Keratinocyte (primary cell): ENCODE results near the gene C11orf86. TPM values are rescaled to one million over a fixed set of nuclear protein-coding genes. Genes with fewer than 3 reads are reported as not detected.

Source experiments
- DNase-seq: peaks from one replicate; pipeline ENCODE4 v3.0.0-alpha.2; 2011; ENCODE audit warnings: low read depth, missing footprints, low spot score
- FAIRE-seq: peaks from 2 replicates; lab custom pipeline; 2011; peaks lifted over from hg19 to GRCh38; lab: Jason Lieb, UNC
- H2AFZ ChIP-seq: 2 replicates; pipeline ENCODE4 v1.6.0; 2012; ENCODE audit warnings: low read length, control low read depth, inconsistent platforms; ENCODE audit not compliant: control insufficient read depth
- H3K27ac ChIP-seq: 2 replicates; pipeline ENCODE4 v1.5.1; 2011; ENCODE audit warnings: low read length; ENCODE audit not compliant: control insufficient read depth, insufficient read depth
- H3K27me3 ChIP-seq: 3 replicates; pipeline ENCODE4 v1.6.0; 2011; ENCODE audit warnings: low read length; ENCODE audit not compliant: control insufficient read depth, insufficient read depth; ENCODE audit errors: extremely low read depth
- H3K36me3 ChIP-seq, 2 experiments: 2 replicates in 1 of 2; 3 replicates in 1 of 2; pipeline ENCODE4 v1.5.1; 2011; ENCODE audit warnings: low read length in 2 of 2, mild to moderate bottlenecking in 1 of 2; ENCODE audit not compliant: control insufficient read depth in 2 of 2, insufficient read depth in 2 of 2; ENCODE audit errors: extremely low read depth in 1 of 2
- H3K4me1 ChIP-seq: 3 replicates; pipeline ENCODE4 v1.5.1; 2011; ENCODE audit warnings: low read length; ENCODE audit not compliant: control insufficient read depth, insufficient read depth; ENCODE audit errors: extremely low read depth
- H3K4me2 ChIP-seq: 3 replicates; pipeline ENCODE4 v1.6.0; 2011; ENCODE audit warnings: low read depth, low read length; ENCODE audit not compliant: control insufficient read depth, insufficient read depth; ENCODE audit errors: extremely low read depth
- H3K4me3 ChIP-seq, 3 experiments: fragments of 200-600 bp in 1 of 3; sonication (generic) in 1 of 3; 2 replicates in 2 of 3; 3 replicates in 1 of 3; pipeline ENCODE4 v1.5.1; 2011 to 2016; ENCODE audit warnings: low read length in 3 of 3, mild to moderate bottlenecking in 3 of 3, control low read depth in 2 of 3, inconsistent platforms in 1 of 3, low read depth in 1 of 3, mixed read lengths in 1 of 3, mixed run types in 1 of 3, moderate library complexity in 1 of 3; ENCODE audit not compliant: control insufficient read depth in 2 of 3, insufficient read depth in 2 of 3; ENCODE audit errors: extremely low read depth in 1 of 3
- H3K79me2 ChIP-seq: 2 replicates; pipeline ENCODE4 v1.6.0; 2012; ENCODE audit warnings: low read length; ENCODE audit not compliant: control insufficient read depth, insufficient read depth
- H3K9ac ChIP-seq: 3 replicates; pipeline ENCODE4 v1.6.0; 2011; ENCODE audit warnings: low read length; ENCODE audit not compliant: control insufficient read depth, insufficient read depth; ENCODE audit errors: extremely low read depth
- H3K9me1 ChIP-seq: 3 replicates; pipeline ENCODE4 v1.6.0; 2011; ENCODE audit warnings: low read length; ENCODE audit not compliant: control insufficient read depth, insufficient read depth; ENCODE audit errors: extremely low read depth
- H3K9me3 ChIP-seq: 2 replicates; pipeline ENCODE4 v1.5.1; 2012; ENCODE audit warnings: low read depth, low read length; ENCODE audit not compliant: control insufficient read depth
- H4K20me1 ChIP-seq: 3 replicates; pipeline ENCODE4 v1.6.0; 2011; ENCODE audit warnings: low read length; ENCODE audit not compliant: control insufficient read depth, insufficient read depth; ENCODE audit errors: extremely low read depth
- EZH2 ChIP-seq: IDR thresholded peaks from one replicate; pipeline ENCODE4 v1.6.1; 2012; ENCODE audit warnings: inconsistent platforms, mild to moderate bottlenecking, low read length, moderate library complexity
- dilution Hi-C: fragments of 300-500 bp; cut with MboI; formaldehyde crosslinking; loops from one replicate; pipeline ENCODE4 v1.7.0; 2020; ENCODE audit warnings: low sequenced_read_pairs; ENCODE audit not compliant: extremely low pct_ligation_motif_present
- polyA plus RNA-seq, 5 experiments: library from polyadenylated mRNA; depleted of rRNA in 3 of 5; stranded (reverse) in 3 of 5; stranded (forward) in 1 of 5; unstranded in 1 of 5; fragments of >200 nt; gene quantifications; 1 replicate in 1 of 5; 2 replicates in 3 of 5; 3 replicates in 1 of 5; pipeline versions ENCODE4 v1.2.1 to v1.2.3, GENCODE V29; 2011 to 2012; ENCODE audit warnings: missing spikeins in 2 of 5, low read depth in 1 of 5, low replicate concordance in 1 of 5
- TF ChIP-seq, protein P1 (sequence below), 3 experiments: IDR thresholded peaks in 1 of 3; conservative IDR thresholded peaks in 1 of 3; optimal IDR thresholded peaks in 1 of 3; 2 replicates in 2 of 3; 3 replicates in 1 of 3; pipeline versions ENCODE3 to v1.5.1; 2011; ENCODE audit warnings: low read length in 3 of 3, mild to moderate bottlenecking in 3 of 3, moderate library complexity in 2 of 3, control low read depth in 1 of 3, inconsistent platforms in 1 of 3; ENCODE audit not compliant: insufficient read depth in 2 of 3; ENCODE audit errors: extremely low read depth in 1 of 3

Gene C11orf86
- polyA plus RNA-seq, 1 donor (not counting 4 experiments of a cell fraction or from before 2014, with no cell fraction given) = not detected

DNA sequence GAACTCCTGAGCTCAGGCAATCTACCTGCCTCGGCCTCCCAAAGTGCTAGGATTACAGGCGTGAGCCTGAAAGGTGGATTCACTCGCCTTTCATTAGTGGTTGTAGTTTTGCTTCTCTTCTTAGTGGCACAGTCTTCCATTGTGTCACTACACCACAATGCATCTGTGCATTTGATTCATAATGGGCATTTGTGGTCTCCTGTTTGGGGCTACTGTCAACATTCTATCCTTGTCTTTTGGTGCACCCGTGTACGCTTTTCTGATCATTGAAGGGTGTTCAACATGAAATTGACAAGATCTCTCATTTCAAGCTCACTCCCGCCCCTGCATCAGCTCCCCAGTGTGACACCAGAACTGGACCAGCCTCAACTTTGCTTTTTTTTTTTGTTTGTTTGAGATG lies 45.8 kb downstream of the C11orf86 start:
- H3K9me3 ChIP-seq = no peaks in the 10 kb centered on the region
- H3K9me1 ChIP-seq = no peaks in the 10 kb centered on the region
- H3K4me1 ChIP-seq = peaks cover 23% of the 10 kb centered on the region
- H4K20me1 ChIP-seq = no peaks in the 10 kb centered on the region
- no peak overlapping the region for H3K9ac ChIP-seq
- H3K4me3 ChIP-seq = no peak overlapping the region
- TF ChIP-seq EZH2 = no peak
- TF ChIP-seq, protein P1, sequence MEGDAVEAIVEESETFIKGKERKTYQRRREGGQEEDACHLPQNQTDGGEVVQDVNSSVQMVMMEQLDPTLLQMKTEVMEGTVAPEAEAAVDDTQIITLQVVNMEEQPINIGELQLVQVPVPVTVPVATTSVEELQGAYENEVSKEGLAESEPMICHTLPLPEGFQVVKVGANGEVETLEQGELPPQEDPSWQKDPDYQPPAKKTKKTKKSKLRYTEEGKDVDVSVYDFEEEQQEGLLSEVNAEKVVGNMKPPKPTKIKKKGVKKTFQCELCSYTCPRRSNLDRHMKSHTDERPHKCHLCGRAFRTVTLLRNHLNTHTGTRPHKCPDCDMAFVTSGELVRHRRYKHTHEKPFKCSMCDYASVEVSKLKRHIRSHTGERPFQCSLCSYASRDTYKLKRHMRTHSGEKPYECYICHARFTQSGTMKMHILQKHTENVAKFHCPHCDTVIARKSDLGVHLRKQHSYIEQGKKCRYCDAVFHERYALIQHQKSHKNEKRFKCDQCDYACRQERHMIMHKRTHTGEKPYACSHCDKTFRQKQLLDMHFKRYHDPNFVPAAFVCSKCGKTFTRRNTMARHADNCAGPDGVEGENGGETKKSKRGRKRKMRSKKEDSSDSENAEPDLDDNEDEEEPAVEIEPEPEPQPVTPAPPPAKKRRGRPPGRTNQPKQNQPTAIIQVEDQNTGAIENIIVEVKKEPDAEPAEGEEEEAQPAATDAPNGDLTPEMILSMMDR (optimal IDR thresholded peaks at IDR 0.05 in 1 of 3, IDR thresholded peaks at IDR 0.05 in 1 of 3, conservative IDR thresholded peaks at IDR 0.05 in 1 of 3; ENCODE audit: extremely low read depth in 1 of 3, insufficient read depth in 2 of 3, low read length in 3 of 3) = no peak
- FAIRE-seq = no peak
- H3K79me2 ChIP-seq = no peaks in the 10 kb centered on the region
- no peak overlapping the region for H3K4me2 ChIP-seq
- dilution Hi-C loops = no loop called here
- H2AFZ ChIP-seq = no peak overlapping the region
- H3K36me3 ChIP-seq = no peaks in the 10 kb centered on the region
- no peak overlapping the region for H3K27ac ChIP-seq
- no peak for DNase-seq
- H3K27me3 ChIP-seq = peaks cover 26% of the 10 kb centered on the region

DNA sequence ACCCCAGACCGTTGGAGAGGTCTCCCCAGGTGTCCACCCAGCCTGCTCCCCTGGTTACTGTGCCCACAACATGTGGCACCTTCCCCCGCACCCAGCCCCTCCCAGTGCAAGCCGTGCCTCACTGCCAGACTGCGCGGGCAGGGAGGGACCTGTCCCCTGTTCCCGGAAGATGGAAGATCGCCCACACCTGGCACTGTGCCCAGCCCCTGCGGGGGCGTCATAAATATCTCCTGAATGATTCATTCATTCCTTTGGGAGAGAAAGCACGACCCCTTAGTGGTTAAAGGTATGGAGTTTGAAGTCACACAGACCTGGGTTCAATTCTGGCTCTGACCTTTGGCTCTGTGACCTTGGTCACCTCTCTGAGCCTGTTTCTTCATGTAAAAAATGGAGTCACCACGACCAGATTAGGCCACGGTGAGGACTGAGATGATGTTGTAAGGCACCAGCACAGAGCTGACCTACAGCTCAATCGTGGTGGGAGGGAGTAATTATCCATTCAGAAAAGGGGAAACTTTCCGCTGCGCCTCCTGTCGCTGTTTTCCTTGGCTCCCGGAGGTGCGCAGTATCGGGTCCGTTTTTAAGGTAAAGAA lies 47.3 kb downstream of the C11orf86 start:
- Histone ChIP-seq H3K27ac (no peak overlapping the region), H3K9me1 (no peaks in the 10 kb centered on the region), H3K4me2 (peak overlapping the region; percentile 87), H3K27me3 (peaks cover 26% of the 10 kb centered on the region), H3K4me3 (peak overlapping the region in 2 of 3 experiments; percentile 30 to 50), H3K9me3 (no peaks in the 10 kb centered on the region), H2AFZ (no peak overlapping the region), H4K20me1 (no peaks in the 10 kb centered on the region), H3K9ac (peak overlapping the region; percentile 13), H3K36me3 (no peaks in the 10 kb centered on the region), H3K4me1 (peaks cover 27% of the 10 kb centered on the region), H3K79me2 (no peaks in the 10 kb centered on the region)
- DNase-seq (peak; percentile 66), FAIRE-seq (peak; percentile 68)
- no peak for TF ChIP-seq EZH2
- TF ChIP-seq, protein P1 (optimal IDR thresholded peaks at IDR 0.05 in 1 of 3, IDR thresholded peaks at IDR 0.05 in 1 of 3, conservative IDR thresholded peaks at IDR 0.05 in 1 of 3; ENCODE audit: extremely low read depth in 1 of 3, insufficient read depth in 2 of 3, low read length in 3 of 3) = no peak
- dilution Hi-C loops = no loop called here
